LNCAP (cell line): ENCODE data around the gene TRIM33.

ENCODE experiments used
- TF ChIP-seq, protein P1 (sequence below): fragments of 450-650 bp; IDR thresholded peaks from 2 replicates; pipeline ENCODE4 v1.5.1; 2017; ENCODE audit warnings: mild to moderate bottlenecking

Gene TRIM33

DNA sequence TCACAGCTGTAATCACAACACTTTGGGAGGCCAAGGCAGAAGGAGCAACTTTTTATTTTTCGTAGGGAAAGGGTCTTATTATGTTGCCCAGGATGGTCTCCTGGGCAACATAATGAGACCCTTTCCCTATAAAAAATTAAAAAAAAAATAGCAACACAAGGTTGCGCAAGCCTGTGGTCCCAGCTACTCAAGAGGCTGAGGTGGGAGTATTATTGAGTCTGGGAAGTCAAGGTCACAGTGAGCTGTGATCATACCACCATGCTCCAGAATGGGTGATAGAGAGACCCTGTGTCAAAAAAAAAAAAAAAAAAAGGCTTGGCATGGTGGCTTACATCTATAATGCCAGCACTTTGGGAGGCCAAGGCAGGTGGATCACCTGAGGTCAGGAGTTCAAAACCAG is 131.6 kb downstream of the TRIM33 start:
- TF ChIP-seq, protein P1, sequence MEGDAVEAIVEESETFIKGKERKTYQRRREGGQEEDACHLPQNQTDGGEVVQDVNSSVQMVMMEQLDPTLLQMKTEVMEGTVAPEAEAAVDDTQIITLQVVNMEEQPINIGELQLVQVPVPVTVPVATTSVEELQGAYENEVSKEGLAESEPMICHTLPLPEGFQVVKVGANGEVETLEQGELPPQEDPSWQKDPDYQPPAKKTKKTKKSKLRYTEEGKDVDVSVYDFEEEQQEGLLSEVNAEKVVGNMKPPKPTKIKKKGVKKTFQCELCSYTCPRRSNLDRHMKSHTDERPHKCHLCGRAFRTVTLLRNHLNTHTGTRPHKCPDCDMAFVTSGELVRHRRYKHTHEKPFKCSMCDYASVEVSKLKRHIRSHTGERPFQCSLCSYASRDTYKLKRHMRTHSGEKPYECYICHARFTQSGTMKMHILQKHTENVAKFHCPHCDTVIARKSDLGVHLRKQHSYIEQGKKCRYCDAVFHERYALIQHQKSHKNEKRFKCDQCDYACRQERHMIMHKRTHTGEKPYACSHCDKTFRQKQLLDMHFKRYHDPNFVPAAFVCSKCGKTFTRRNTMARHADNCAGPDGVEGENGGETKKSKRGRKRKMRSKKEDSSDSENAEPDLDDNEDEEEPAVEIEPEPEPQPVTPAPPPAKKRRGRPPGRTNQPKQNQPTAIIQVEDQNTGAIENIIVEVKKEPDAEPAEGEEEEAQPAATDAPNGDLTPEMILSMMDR = no peak

DNA sequence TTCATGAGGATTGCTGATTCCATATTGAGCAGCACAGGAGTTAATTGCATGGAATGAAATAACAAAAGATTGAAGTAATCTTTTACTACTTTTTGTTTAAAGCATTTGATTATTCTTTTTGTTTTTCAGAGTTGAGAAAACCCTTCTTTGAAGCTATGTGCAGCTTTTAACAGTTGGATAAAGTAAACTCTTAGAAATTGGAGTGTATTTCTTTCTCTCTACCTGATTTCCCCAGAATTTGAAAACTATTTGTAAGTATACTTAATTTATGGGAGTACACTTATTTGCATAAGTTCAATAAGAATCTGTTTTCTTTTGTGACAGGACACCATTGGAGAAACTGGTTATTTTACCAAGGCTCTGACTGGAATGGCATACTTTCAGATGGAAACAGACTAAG is 133.6 kb downstream of the TRIM33 start:
- TF ChIP-seq, protein P1 = no peak

DNA sequence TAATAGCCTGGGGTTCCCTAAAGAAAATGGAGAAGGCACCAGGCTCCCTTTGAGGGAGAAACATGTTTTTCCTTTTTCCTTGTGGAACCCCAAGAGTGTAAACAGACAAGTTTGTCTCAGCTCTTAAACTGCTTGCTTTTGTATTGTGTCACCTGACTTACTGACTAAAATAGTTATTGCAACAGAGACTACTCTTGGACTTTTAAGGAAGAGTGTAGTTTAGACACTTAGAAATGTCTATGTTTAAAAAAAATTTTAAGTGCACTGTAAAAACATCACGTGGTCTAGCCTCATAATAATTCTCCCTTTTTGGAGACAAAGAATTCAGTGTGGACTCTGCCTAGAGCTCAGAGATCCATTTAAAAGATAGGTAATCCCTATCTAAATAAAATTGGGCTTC is 141.1 kb downstream of the TRIM33 start:
- TF ChIP-seq, protein P1 = no peak

DNA sequence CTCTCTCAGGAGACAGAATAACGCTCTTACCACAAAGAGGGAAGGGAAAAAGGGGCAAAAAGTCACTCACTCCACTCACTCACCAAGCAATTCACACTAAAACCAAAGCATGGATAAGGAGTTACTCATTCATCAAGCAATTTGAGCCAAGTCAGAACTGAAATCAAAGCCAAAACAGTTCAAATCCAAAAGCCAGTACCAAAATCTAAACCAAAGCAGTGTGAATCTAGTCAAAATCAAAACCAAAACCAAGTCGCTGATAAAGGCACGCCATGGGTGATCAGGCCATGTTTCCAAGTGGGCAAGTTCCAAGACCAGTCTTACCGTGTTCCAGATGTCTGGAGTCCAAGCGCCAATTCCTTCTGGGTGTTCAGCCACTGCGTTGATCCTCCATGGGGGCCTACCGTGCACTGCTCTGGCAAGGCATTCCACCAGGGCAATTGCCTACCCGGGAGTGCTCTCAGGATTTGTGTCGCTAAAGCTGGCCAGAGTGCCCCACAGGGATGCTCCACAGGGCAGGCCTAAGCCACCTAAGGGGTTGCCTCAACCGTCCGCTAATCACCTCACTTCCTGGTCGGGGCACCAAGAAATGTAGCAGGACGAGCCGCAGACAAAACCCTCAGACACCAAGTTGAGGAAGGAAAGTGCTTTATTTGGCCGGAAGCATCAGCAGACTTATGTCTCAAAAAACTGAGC is 142.3 kb downstream of the TRIM33 start:
- TF ChIP-seq, protein P1 = no peak

DNA sequence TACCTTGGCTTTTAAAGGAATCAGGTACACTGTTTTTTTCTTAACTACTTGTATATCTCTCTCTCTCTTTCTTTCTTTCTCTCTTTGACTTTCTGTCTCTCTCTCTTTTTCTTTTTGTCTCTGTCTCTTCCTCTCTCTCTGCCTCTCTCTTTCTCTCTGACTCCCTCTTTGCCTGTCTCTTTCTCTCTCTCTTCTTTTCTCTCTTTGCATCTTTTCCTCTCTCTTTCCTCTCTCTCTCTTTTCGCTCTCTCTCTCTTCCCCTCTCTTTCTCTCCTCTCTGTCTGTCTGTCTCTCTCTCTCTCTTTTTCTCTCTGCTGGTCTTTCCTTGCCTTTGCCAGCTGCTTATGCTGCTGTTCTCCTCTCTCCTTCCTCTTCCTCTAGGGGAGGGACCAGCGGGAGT is 143.2 kb downstream of the TRIM33 start:
- TF ChIP-seq, protein P1 = no peak

DNA sequence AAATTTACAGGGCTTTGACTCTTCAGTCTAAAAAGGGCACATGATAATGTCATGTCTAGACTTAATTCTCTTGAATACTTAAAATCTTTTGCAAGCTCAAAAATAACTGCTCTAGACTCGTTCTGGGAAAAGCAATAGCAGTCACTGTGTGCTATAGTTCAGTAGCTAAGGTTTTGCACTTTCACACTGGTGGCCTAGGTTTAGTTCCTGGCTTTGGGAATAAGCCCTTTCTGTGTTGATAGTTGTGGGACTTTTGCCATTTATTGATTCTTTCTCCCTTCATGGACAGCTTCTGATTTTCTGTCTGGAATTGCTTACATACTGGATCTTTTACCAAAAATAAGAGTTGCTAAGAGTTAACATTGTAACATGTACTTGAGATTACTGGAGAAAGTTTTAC is 151.2 kb downstream of the TRIM33 start:
- TF ChIP-seq, protein P1 = no peak

DNA sequence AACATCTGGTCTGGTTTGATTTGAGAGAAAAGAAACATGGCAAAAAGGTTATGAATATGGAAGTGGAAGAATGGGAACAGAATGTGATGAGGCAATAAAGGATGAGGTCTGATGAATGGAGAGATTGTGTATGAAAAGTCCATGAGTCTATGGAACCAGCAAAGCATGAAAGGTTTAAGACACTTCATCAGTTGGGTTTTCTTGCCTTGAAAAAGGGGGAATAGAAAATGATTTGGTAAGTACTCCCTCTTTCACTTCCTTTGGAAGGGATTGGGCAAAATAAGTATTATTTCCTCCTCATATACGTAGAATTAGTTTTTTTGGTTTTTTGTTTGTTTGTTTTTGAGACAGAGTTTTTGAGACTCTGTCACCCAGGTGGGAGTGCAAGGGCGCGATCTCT is 155.8 kb downstream of the TRIM33 start:
- TF ChIP-seq, protein P1 = no peak

DNA sequence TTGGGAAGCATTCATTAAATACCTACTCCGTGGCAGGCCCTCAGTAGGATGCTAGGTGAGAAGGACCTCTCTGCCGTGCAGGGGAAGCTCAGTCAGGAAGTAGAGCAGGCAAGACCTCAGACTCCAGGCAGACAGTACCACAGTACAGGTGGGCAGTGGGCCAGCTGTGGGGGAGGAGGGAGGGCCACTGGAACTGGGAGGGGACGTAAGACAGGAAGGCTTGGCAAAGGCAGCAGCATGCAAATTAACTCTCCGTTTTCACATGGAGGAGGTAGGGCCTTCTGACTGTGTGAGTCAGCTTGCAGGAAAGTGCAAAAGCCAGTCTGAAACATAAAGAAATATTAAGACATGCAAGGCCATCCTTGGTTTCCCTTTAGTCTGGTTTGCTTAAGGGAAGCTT is 157.7 kb downstream of the TRIM33 start:
- TF ChIP-seq, protein P1 = no peak
